CD4-positive, CD25-positive, alpha-beta regulatory T cell (primary cell): ENCODE data around the gene APCDD1L. TPM values are rescaled to one million over a fixed set of nuclear protein-coding genes. Genes with fewer than 3 reads are reported as not detected.
"Not testable (repeated sequence)": the region's sequence is repeated elsewhere in the genome, so short reads cannot be mapped to it uniquely, and the experiment has no call there.

Experiments used
- ATAC-seq, 2 donors: fragments of 150-1000 bp; cut with Tn5 transposase; one replicate each; pipeline ENCODE4 v1.10.0; 2021; ENCODE audit warnings: low read depth in 2 of 2, moderate number of reproducible peaks in 2 of 2, moderate library complexity in 1 of 2
- DNase-seq, 3 donors: peaks; one replicate each; pipeline versions ENCODE4 v3.0.0 to v3.0.0-alpha.2; 2012 to 2022; ENCODE audit warnings: mixed read lengths in 1 of 3
- H3K27ac ChIP-seq: one replicate; pipeline ENCODE4 v1.7.0; 2013; ENCODE audit warnings: mild to moderate bottlenecking, low read length; ENCODE audit not compliant: insufficient read depth, poor library complexity, severe bottlenecking
- H3K27me3 ChIP-seq: one replicate; pipeline ENCODE4 v1.7.0; 2013; ENCODE audit warnings: low read length; ENCODE audit not compliant: control insufficient read depth, insufficient read depth
- H3K36me3 ChIP-seq: one replicate; pipeline ENCODE4 v1.7.0; 2013; ENCODE audit warnings: mild to moderate bottlenecking, low read length, moderate library complexity; ENCODE audit not compliant: control insufficient read depth, insufficient read depth
- H3K4me1 ChIP-seq: 2 replicates; pipeline ENCODE4 v1.7.0; 2013; ENCODE audit warnings: mild to moderate bottlenecking, low read length; ENCODE audit not compliant: insufficient read depth, control insufficient read depth, poor library complexity, severe bottlenecking
- H3K4me3 ChIP-seq: one replicate; pipeline ENCODE4 v1.7.0; 2013; ENCODE audit warnings: low read depth, mild to moderate bottlenecking, low read length, moderate library complexity
- H3K9me3 ChIP-seq, 2 experiments: 1 replicate in 1 of 2; 2 replicates in 1 of 2; pipeline ENCODE4 v1.7.0; 2013; ENCODE audit warnings: low read length in 2 of 2, mild to moderate bottlenecking in 1 of 2, moderate library complexity in 1 of 2; ENCODE audit not compliant: control insufficient read depth in 2 of 2
- H3K27ac Mint-ChIP-seq, 3 donors: one replicate each; pipeline ENCODE4 v1.8.0; 2020 to 2022; ENCODE audit warnings: mild to moderate bottlenecking in 3 of 3, mixed read lengths in 3 of 3, moderate library complexity in 2 of 3
- H3K27me3 Mint-ChIP-seq: one replicate; pipeline ENCODE4 v1.8.0; 2022; ENCODE audit warnings: mild to moderate bottlenecking, mixed read lengths
- H3K36me3 Mint-ChIP-seq: one replicate; pipeline ENCODE4 v1.8.0; 2020; ENCODE audit warnings: mixed read lengths
- H3K4me1 Mint-ChIP-seq, 4 donors: one replicate each; pipeline ENCODE4 v1.8.0; 2020 to 2022; ENCODE audit warnings: mixed read lengths in 4 of 4, mild to moderate bottlenecking in 1 of 4
- H3K4me3 Mint-ChIP-seq, 4 donors: one replicate each; pipeline ENCODE4 v1.8.0; 2020 to 2022; ENCODE audit warnings: mild to moderate bottlenecking in 4 of 4, mixed read lengths in 4 of 4, moderate library complexity in 3 of 4
- H3K9me3 Mint-ChIP-seq, 7 donors: one replicate each; pipeline ENCODE4 v1.8.0; 2020 to 2022; ENCODE audit warnings: mixed read lengths in 7 of 7, mild to moderate bottlenecking in 3 of 7, moderate library complexity in 2 of 7
- polyA plus RNA-seq, 4 donors: library from polyadenylated mRNA; unstranded; fragments of 300-500 nt; fragmentation: Illumina TruSeq; gene quantifications; one replicate each; pipeline ENCODE4 v1.2.3, GENCODE V29; 2021
- total RNA-seq: library from RNA; stranded (reverse); gene quantifications from one replicate; pipeline ENCODE4 v1.2.3, GENCODE V29; 2022

The APCDD1L gene
- total and polyA plus RNA-seq, 5 donors from 2014 or later = 0.62 TPM; not detected in 4

- no peak overlapping the region for H3K27ac ChIP-seq
- peaks cover 10% of the 10 kb centered on the region for H3K4me1 ChIP-seq
- Mint-ChIP-seq H3K36me3 (peaks cover 33% of the 10 kb centered on the region), H3K27me3 (no peaks in the 10 kb centered on the region), H3K4me3 (no peak overlapping the region), H3K27ac (no peak overlapping the region), H3K4me1 (peaks cover 7 to 44% (median 36%) of the 10 kb centered on the region in 4 donors), H3K9me3 (no peaks in the 10 kb centered on the region)
- H3K9me3 ChIP-seq = no peaks in the 10 kb centered on the region
- DNase-seq (no peak), ATAC-seq (no peak)
- H3K27me3 ChIP-seq = no peaks in the 10 kb centered on the region
- peaks cover 39% of the 10 kb centered on the region for H3K36me3 ChIP-seq
- H3K4me3 ChIP-seq = no peak overlapping the region
These were observed 93.7 kb downstream of the APCDD1L start for GRCh38 chr20:58421497-58421850.

GRCh38 chr20:58420798-58421496 lies 94.3 kb downstream of the APCDD1L start:
- Mint-ChIP-seq H3K9me3 (no peaks in the 10 kb centered on the region), H3K4me1 (peaks cover 12 to 50% (median 41%) of the 10 kb centered on the region in 4 donors), H3K27ac (peak overlapping the region in 2 of 3 donors; percentile 25 to 71), H3K4me3 (no peak overlapping the region), H3K36me3 (peaks cover 34% of the 10 kb centered on the region), H3K27me3 (no peaks in the 10 kb centered on the region)
- H3K27ac ChIP-seq = no peak overlapping the region
- no peaks in the 10 kb centered on the region for H3K9me3 ChIP-seq
- ATAC-seq (no peak), DNase-seq (no peak)
- H3K27me3 ChIP-seq = no peaks in the 10 kb centered on the region
- H3K4me3 ChIP-seq = no peak overlapping the region
- peaks cover 34% of the 10 kb centered on the region for H3K36me3 ChIP-seq
- H3K4me1 ChIP-seq = peaks cover 16% of the 10 kb centered on the region

- no peaks in the 10 kb centered on the region for H3K27me3 ChIP-seq
- DNase-seq (no peak), ATAC-seq (no peak)
- Mint-ChIP-seq H3K4me1 (peaks cover 21 to 45% (median 39%) of the 10 kb centered on the region in 4 donors), H3K9me3 (no peaks in the 10 kb centered on the region), H3K27ac (peak overlapping the region in 2 of 3 donors; percentile 6 to 17), H3K36me3 (peaks cover 33% of the 10 kb centered on the region), H3K27me3 (no peaks in the 10 kb centered on the region), H3K4me3 (no peak overlapping the region)
- H3K4me3 ChIP-seq = no peak overlapping the region
- peaks cover 32% of the 10 kb centered on the region for H3K36me3 ChIP-seq
- no peak overlapping the region for H3K27ac ChIP-seq
- H3K4me1 ChIP-seq = peaks cover 20% of the 10 kb centered on the region
- H3K9me3 ChIP-seq = no peaks in the 10 kb centered on the region
These were observed 96.0 kb downstream of the APCDD1L start for GRCh38 chr20:58418949-58419748.

- Mint-ChIP-seq H3K4me1 (peaks cover 21 to 43% (median 37%) of the 10 kb centered on the region in 4 donors), H3K4me3 (peak overlapping the region in 1 of 4 donors; percentile 22), H3K27me3 (no peaks in the 10 kb centered on the region), H3K27ac (peak overlapping the region in 2 of 3 donors; percentile 60 to 66), H3K36me3 (peaks cover 33% of the 10 kb centered on the region), H3K9me3 (no peaks in the 10 kb centered on the region)
- Histone ChIP-seq H3K9me3 (no peaks in the 10 kb centered on the region), H3K4me3 (no peak overlapping the region), H3K36me3 (peaks cover 32% of the 10 kb centered on the region), H3K27ac (no peak overlapping the region), H3K4me1 (peaks cover 20% of the 10 kb centered on the region), H3K27me3 (no peaks in the 10 kb centered on the region)
- DNase-seq = no peak
- ATAC-seq = no peak
These were observed 97.8 kb downstream of the APCDD1L start for GRCh38 chr20:58417438-58417837.

- no peaks in the 10 kb centered on the region for H3K9me3 Mint-ChIP-seq
- no peaks in the 10 kb centered on the region for H3K9me3 ChIP-seq
- H3K27ac ChIP-seq = peak overlapping the region; percentile 43
- peak in 2 of 3 donors; percentile 19 to 66 for DNase-seq
- no peaks in the 10 kb centered on the region for H3K27me3 ChIP-seq
- peak overlapping the region; percentile 66 to 88 (median 81) for H3K27ac Mint-ChIP-seq
- peak overlapping the region in 3 of 4 donors; percentile 56 to 63 (median 57) for H3K4me3 Mint-ChIP-seq
- peaks cover 21 to 44% (median 35%) of the 10 kb centered on the region in 4 donors for H3K4me1 Mint-ChIP-seq
- ATAC-seq = peak; percentile 28 to 37
- peaks cover 20% of the 10 kb centered on the region for H3K4me1 ChIP-seq
- peaks cover 33% of the 10 kb centered on the region for H3K36me3 Mint-ChIP-seq
- H3K27me3 Mint-ChIP-seq = no peaks in the 10 kb centered on the region
- peak overlapping the region; percentile 58 for H3K4me3 ChIP-seq
- peaks cover 28% of the 10 kb centered on the region for H3K36me3 ChIP-seq
These were observed 98.4 kb downstream of the APCDD1L start for GRCh38 chr20:58416835-58417234.

GRCh38 chr20:58416057-58416456 lies 99.1 kb downstream of the APCDD1L start:
- Mint-ChIP-seq H3K4me1 (peaks cover 21 to 47% (median 33%) of the 10 kb centered on the region in 4 donors), H3K9me3 (no peaks in the 10 kb centered on the region), H3K27me3 (no peaks in the 10 kb centered on the region), H3K36me3 (peaks cover 33% of the 10 kb centered on the region), H3K4me3 (peak overlapping the region in 3 of 4 donors; percentile 4 to 57 (median 56)), H3K27ac (peak overlapping the region in 2 of 3 donors; percentile 66 to 81)
- H3K4me1 ChIP-seq = peaks cover 20% of the 10 kb centered on the region
- H3K27me3 ChIP-seq = no peaks in the 10 kb centered on the region
- no peak for DNase-seq
- H3K27ac ChIP-seq = peak overlapping the region; percentile 43
- H3K36me3 ChIP-seq = peaks cover 21% of the 10 kb centered on the region
- H3K9me3 ChIP-seq = no peaks in the 10 kb centered on the region
- no peak for ATAC-seq
- H3K4me3 ChIP-seq = peak overlapping the region; percentile 41

- peaks cover 22% of the 10 kb centered on the region for H3K36me3 Mint-ChIP-seq
- H3K4me3 Mint-ChIP-seq = not testable (repeated sequence)
- peaks cover 21 to 50% (median 37%) of the 10 kb centered on the region in 4 donors for H3K4me1 Mint-ChIP-seq
These were observed 100.4 kb downstream of the APCDD1L start for GRCh38 chr20:58414786-58415185.

More at GRCh38 chr20:58414786-58415185, 100.4 kb downstream of the APCDD1L start:
- not testable (repeated sequence) for H3K27me3 Mint-ChIP-seq, H3K27ac ChIP-seq, H3K4me3 ChIP-seq, H3K27me3 ChIP-seq, ATAC-seq, DNase-seq, H3K9me3 Mint-ChIP-seq, H3K9me3 ChIP-seq
- H3K27ac Mint-ChIP-seq = peak overlapping the region in 1 of 3 donors; percentile 76
- H3K36me3 ChIP-seq = peaks cover 15% of the 10 kb centered on the region
- peaks cover 20% of the 10 kb centered on the region for H3K4me1 ChIP-seq
